GM12878 (cell line): Measurements from ENCODE around the gene GFOD2. TPM values are rescaled to one million over a fixed set of nuclear protein-coding genes. Genes with fewer than 3 reads are reported as not detected.

ENCODE experiments used
- BRCA1 ChIP-seq: IDR thresholded peaks from 2 replicates; pipeline ENCODE4 v1.6.1; 2011; ENCODE audit warnings: low read depth, low read length, improper control_type of control experiment
- CTCF ChIP-seq, 3 experiments: IDR thresholded peaks in 2 of 3; conservative IDR thresholded peaks in 1 of 3; 2 replicates each; pipeline ENCODE4 v1.5.1; 2011; ENCODE audit warnings: low read depth in 3 of 3, low read length in 3 of 3, mild to moderate bottlenecking in 3 of 3, control low read depth in 2 of 3, moderate library complexity in 2 of 3, inconsistent platforms in 1 of 3, mixed read lengths in 1 of 3; ENCODE audit not compliant: control insufficient read depth in 2 of 3, insufficient read depth in 1 of 3; ENCODE audit errors: extremely low read depth in 1 of 3
- GABPA ChIP-seq: IDR thresholded peaks from 2 replicates; pipeline ENCODE4 v1.6.1; 2014; ENCODE audit warnings: antibody characterized with exemption, low read depth, mild to moderate bottlenecking, inconsistent platforms
- HDAC6 ChIP-seq: fragments of 200-600 bp; sonication (generic); IDR thresholded peaks from one replicate; pipeline ENCODE4 v1.8.0; 2017; ENCODE audit warnings: antibody characterized with exemption; ENCODE audit not compliant: unreplicated experiment
- IKZF2 ChIP-seq, 2 experiments: fragments of 450-650 bp; IDR thresholded peaks; 2 replicates each; pipeline ENCODE4 v1.6.1; 2017; ENCODE audit warnings: mild to moderate bottlenecking in 2 of 2, moderate library complexity in 2 of 2
- NFIC ChIP-seq: IDR thresholded peaks from 2 replicates; pipeline ENCODE4 v1.6.1; 2012; ENCODE audit warnings: low read depth, mild to moderate bottlenecking, inconsistent platforms, low read length, moderate library complexity
- NKRF ChIP-seq: fragments of 450-650 bp; conservative IDR thresholded peaks from 2 replicates; pipeline ENCODE4 v1.6.1; 2017; ENCODE audit warnings: mild to moderate bottlenecking, moderate library complexity
- NRF1 ChIP-seq: conservative IDR thresholded peaks from 2 replicates; pipeline ENCODE4 v1.6.1; 2011; ENCODE audit warnings: mild to moderate bottlenecking, low read depth, low read length, improper control_type of control experiment
- PAX5 ChIP-seq: IDR thresholded peaks from 2 replicates; pipeline ENCODE4 v1.6.1; 2011; ENCODE audit warnings: low read depth, low read length, borderline replicate concordance
- POU2F2 ChIP-seq: IDR thresholded peaks from 3 replicates; pipeline ENCODE4 v1.6.1; 2011; ENCODE audit warnings: low read depth, mild to moderate bottlenecking, low read length, borderline replicate concordance
- RAD21 ChIP-seq: IDR thresholded peaks from 2 replicates; pipeline ENCODE4 v1.6.1; 2011; ENCODE audit warnings: mild to moderate bottlenecking, low read depth, low read length, moderate library complexity; ENCODE audit not compliant: insufficient read depth
- RBBP5 ChIP-seq: fragments of 200-600 bp; sonication (generic); conservative IDR thresholded peaks from 2 replicates; pipeline ENCODE4 v1.6.1; 2016
- RUNX3 ChIP-seq: IDR thresholded peaks from 2 replicates; pipeline ENCODE4 v1.6.1; 2012; ENCODE audit warnings: low read length, inconsistent platforms
- SMC3 ChIP-seq: IDR thresholded peaks from 2 replicates; pipeline ENCODE4 v1.6.1; 2011; ENCODE audit warnings: low read length, improper control_type of control experiment, borderline replicate concordance
- TCF12 ChIP-seq: IDR thresholded peaks from 2 replicates; pipeline ENCODE4 v1.6.1; 2011; ENCODE audit warnings: low read depth, mild to moderate bottlenecking, low read length
- TCF3 ChIP-seq: IDR thresholded peaks from 2 replicates; pipeline ENCODE4 v1.6.1; 2012; ENCODE audit warnings: low read depth, mild to moderate bottlenecking, low read length, borderline replicate concordance; ENCODE audit not compliant: insufficient read depth
- USF2 ChIP-seq: IDR thresholded peaks from 2 replicates; pipeline ENCODE4 v1.6.1; 2011; ENCODE audit warnings: low read depth, low read length, improper control_type of control experiment, borderline replicate concordance
- YY1 ChIP-seq: IDR thresholded peaks from 2 replicates; pipeline ENCODE4 v1.6.1; 2011; ENCODE audit warnings: low read depth, mild to moderate bottlenecking, low read length
- ZBED1 ChIP-seq: IDR thresholded peaks from 2 replicates; pipeline ENCODE4 v1.6.1; 2016; ENCODE audit warnings: borderline replicate concordance
- ZBTB33 ChIP-seq: fragments of 450-650 bp; IDR thresholded peaks from 2 replicates; pipeline ENCODE4 v1.6.1; 2017; ENCODE audit warnings: mild to moderate bottlenecking
- ZZZ3 ChIP-seq: IDR thresholded peaks from 2 replicates; pipeline ENCODE4 v1.6.1; 2011; ENCODE audit warnings: low read depth; ENCODE audit not compliant: control insufficient read depth, insufficient read length
- polyA plus RNA-seq, 11 experiments: library from polyadenylated mRNA; depleted of rRNA in 4 of 11; unstranded in 6 of 11; stranded (reverse) in 5 of 11; fragments of >200 nt; fragmentation: Nextera tagmentation in 4 of 11; fragmentation: Illumina TruSeq in 1 of 11; extraction: Ambion mirVana in 4 of 11; extraction: Trizol in 1 of 11; gene quantifications; 1 replicate in 1 of 11; 2 replicates in 10 of 11; pipeline versions ENCODE4 v1.2.1 to v1.2.3, GENCODE V29; 2011 to 2016; ENCODE audit warnings: inconsistent platforms in 2 of 11, missing spikeins in 2 of 11, low read depth in 1 of 11
- total RNA-seq, 4 experiments: library from RNA; depleted of rRNA in 3 of 4; stranded (reverse); fragments of >200 nt in 3 of 4; fragmentation: Illumina TruSeq in 1 of 4; extraction: Trizol in 1 of 4; gene quantifications; 2 replicates each; pipeline versions ENCODE4 v1.2.1 to v1.2.3, GENCODE V29; 2013 to 2021

The GFOD2 gene
- total and polyA plus RNA-seq, 10 of the 15 experiments (the other 5 are each of a cell fraction or from before 2014, with no cell fraction given) = 2.0 to 15.9 (median 12.0) TPM

DNA sequence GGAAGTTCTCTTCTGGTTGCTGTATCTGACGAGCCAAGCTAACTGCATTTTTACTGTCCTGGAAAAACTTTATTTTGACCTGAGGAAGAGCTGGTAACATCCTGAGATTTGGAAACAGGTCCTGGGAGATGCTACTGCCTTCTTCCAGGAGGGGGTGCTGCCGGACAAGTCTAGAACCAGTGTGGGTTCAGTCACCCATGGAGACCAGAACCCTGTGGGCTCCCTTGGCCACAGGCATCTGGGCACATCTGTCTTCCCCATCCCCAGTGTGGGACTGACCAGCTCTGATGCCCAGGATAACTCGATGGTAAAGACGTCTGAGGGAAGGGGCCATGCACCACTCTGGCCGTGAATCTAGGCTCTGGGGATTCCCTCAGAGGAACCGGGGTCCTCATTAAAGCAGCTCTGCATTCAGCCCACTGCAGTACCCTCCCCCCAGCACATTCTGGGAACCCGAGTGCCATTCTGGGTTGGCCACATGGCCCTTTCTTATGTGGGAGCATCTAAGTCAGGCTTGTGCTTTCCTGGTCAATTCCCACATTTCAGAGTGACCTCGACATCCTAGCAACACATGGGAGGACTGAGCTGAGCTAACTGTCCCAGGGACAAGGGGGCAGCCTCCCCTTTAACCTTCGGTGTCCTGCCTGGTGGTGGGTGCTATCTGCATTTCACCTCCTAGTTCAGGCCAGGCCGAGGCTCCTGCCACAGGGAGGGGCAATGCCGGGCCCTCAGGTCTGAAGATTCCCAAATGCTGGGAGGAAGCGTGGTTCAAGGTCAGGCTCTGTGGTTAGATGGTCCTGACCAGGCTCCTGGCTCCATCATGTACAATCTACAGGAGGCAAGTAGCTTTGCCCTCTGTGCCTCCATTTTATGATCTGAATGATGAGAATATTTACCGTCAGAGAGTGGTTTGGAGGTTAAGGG, 46.1 kb downstream of the GFOD2 start (continued):
- no peak for TF ChIP-seq ZBTB33
- TF ChIP-seq USF2 = no peak
- TF ChIP-seq ZZZ3 = no peak
- no peak for TF ChIP-seq TCF12
- TF ChIP-seq RBBP5 = no peak
- peak; percentile 46; the same call in 1 of the 2 replicates for TF ChIP-seq YY1
- peak; percentile 83 to 94 (median 88) for TF ChIP-seq CTCF (IDR thresholded peaks at IDR 0.05 in 2 of 3, conservative IDR thresholded peaks at IDR 0.05 in 1 of 3; ENCODE audit: control insufficient read depth in 2 of 3, extremely low read depth in 1 of 3, insufficient read depth in 1 of 3, low read depth in 3 of 3, low read length in 3 of 3)
- TF ChIP-seq BRCA1 = no peak
- TF ChIP-seq NKRF = no peak
- peak; percentile 94 for TF ChIP-seq RAD21
- TF ChIP-seq NFIC = no peak
- no peak for TF ChIP-seq NRF1
- TF ChIP-seq ZBED1 = no peak
- TF ChIP-seq SMC3 = peak; percentile 73; the same call in 1 of the 2 replicates
- no peak for TF ChIP-seq IKZF2 (IDR thresholded peaks at IDR 0.05)
- TF ChIP-seq GABPA = no peak
- TF ChIP-seq PAX5 = peak; percentile 93
- TF ChIP-seq TCF3 = 0 out of 2 replicates have a peak, but pooled peaks have one; percentile 37
- TF ChIP-seq HDAC6 = no peak
- peak; percentile 54 for TF ChIP-seq RUNX3
- TF ChIP-seq POU2F2 = 0 out of 3 replicates have a peak, but pooled peaks have one; percentile 16
